H1 (cell line): ENCODE results near the gene CTDP1. TPM values are rescaled to one million over a fixed set of nuclear protein-coding genes. Genes with fewer than 3 reads are reported as not detected.

Experiments used
- CTCF ChIA-PET: fragments of 300-600 bp; sonication (Branson Sonifier 250); formaldehyde crosslinking; loops from one replicate; lab custom pipeline; 2021; ENCODE audit not compliant: partially characterized antibody; lab: Charles Lee
- POLR2A ChIA-PET: fragments of 300-600 bp; sonication (Branson Sonifier 250); formaldehyde crosslinking; loops from one replicate; lab custom pipeline; 2021; ENCODE audit warnings: inconsistent platforms; ENCODE audit not compliant: partially characterized antibody; lab: Charles Lee
- DNase-seq, 2 experiments: peaks; one replicate each; pipeline versions ENCODE4 v3.0.0 to v3.0.0-alpha.2; 2010 to 2022; ENCODE audit warnings: low spot score in 2 of 2, low read depth in 1 of 2, mixed read lengths in 1 of 2
- FAIRE-seq: peaks from 2 replicates; lab custom pipeline; 2011; peaks lifted over from hg19 to GRCh38; lab: Jason Lieb, UNC
- H2AFZ ChIP-seq: 2 replicates; pipeline ENCODE4 v1.8.1; 2012; ENCODE audit warnings: low read length, inconsistent platforms
- H2AK5ac ChIP-seq: 2 replicates; pipeline ENCODE4 v1.6.1; 2013; ENCODE audit warnings: low read depth, low read length
- H2BK120ac ChIP-seq: replicated peaks from 2 replicates; pipeline ENCODE3; 2013; ENCODE audit warnings: low read depth, low read length, inconsistent platforms
- H2BK12ac ChIP-seq: 2 replicates; pipeline ENCODE4 v1.6.1; 2013; ENCODE audit warnings: low read depth, low read length
- H2BK15ac ChIP-seq: 2 replicates; pipeline ENCODE4 v1.6.1; 2013; ENCODE audit warnings: low read length
- H2BK20ac ChIP-seq: 2 replicates; pipeline ENCODE4 v1.6.1; 2013; ENCODE audit warnings: low read length
- H2BK5ac ChIP-seq: 2 replicates; pipeline ENCODE4 v1.6.1; 2013; ENCODE audit warnings: low read depth, low read length
- H3K14ac ChIP-seq: 2 replicates; pipeline ENCODE4 v1.6.1; 2013; ENCODE audit warnings: inconsistent platforms; ENCODE audit not compliant: insufficient read length
- H3K18ac ChIP-seq: 2 replicates; pipeline ENCODE4 v1.6.1; 2013; ENCODE audit warnings: low read length; ENCODE audit errors: extremely low read depth
- H3K23ac ChIP-seq: 2 replicates; pipeline ENCODE4 v1.6.1; 2013; ENCODE audit warnings: inconsistent platforms; ENCODE audit not compliant: insufficient read length
- H3K23me2 ChIP-seq: 2 replicates; pipeline ENCODE4 v1.6.1; 2013; ENCODE audit warnings: low read depth, low read length
- H3K27ac ChIP-seq: 2 replicates; pipeline ENCODE4 v1.6.1; 2011; ENCODE audit warnings: low read depth, low read length, inconsistent platforms
- H3K27me3 ChIP-seq, 4 experiments: replicated peaks in 1 of 4; 1 replicate in 1 of 4; 2 replicates in 3 of 4; pipeline versions ENCODE4 v1.6.1 to v1.8.1; 2011 to 2013; ENCODE audit warnings: low read length in 3 of 4, mild to moderate bottlenecking in 3 of 4, inconsistent platforms in 2 of 4, mixed read lengths in 2 of 4, moderate library complexity in 1 of 4; ENCODE audit not compliant: control insufficient read depth in 3 of 4, insufficient read depth in 3 of 4; ENCODE audit errors: extremely low read depth in 1 of 4
- H3K36me3 ChIP-seq, 4 experiments: 2 replicates each; pipeline versions ENCODE4 v1.6.1 to v1.8.1; 2011 to 2013; ENCODE audit warnings: mild to moderate bottlenecking in 4 of 4, low read length in 3 of 4, moderate library complexity in 2 of 4, control low read depth in 1 of 4, inconsistent platforms in 1 of 4; ENCODE audit not compliant: insufficient read depth in 4 of 4, control insufficient read depth in 2 of 4
- H3K4ac ChIP-seq: replicated peaks from 2 replicates; pipeline ENCODE3; 2013; ENCODE audit warnings: low read length, low read depth, mixed read lengths, inconsistent platforms; ENCODE audit not compliant: insufficient read length
- H3K4me1 ChIP-seq, 4 experiments: replicated peaks in 1 of 4; 1 replicate in 1 of 4; 2 replicates in 3 of 4; pipeline versions ENCODE4 v1.6.1 to v1.8.1; 2011 to 2013; ENCODE audit warnings: low read length in 3 of 4, inconsistent platforms in 2 of 4, mixed read lengths in 1 of 4; ENCODE audit not compliant: insufficient read depth in 4 of 4, control insufficient read depth in 3 of 4
- H3K4me2 ChIP-seq, 2 experiments: 2 replicates each; pipeline versions ENCODE4 v1.6.1 to v1.8.1; 2011 to 2013; ENCODE audit warnings: low read depth in 2 of 2, low read length in 2 of 2, control low read depth in 1 of 2, inconsistent platforms in 1 of 2, mild to moderate bottlenecking in 1 of 2; ENCODE audit not compliant: insufficient read depth in 1 of 2
- H3K4me3 ChIP-seq, 4 experiments: fragments of 200-600, 300-600 bp in 1 of 4; sonication (generic), shearing (Covaris generic), sonication (Bioruptor Twin) in 1 of 4; 2 replicates each; pipeline versions ENCODE4 v1.5.1 to v1.8.1; 2011 to 2016; ENCODE audit warnings: low read length in 4 of 4, low read depth in 3 of 4, control low read depth in 2 of 4, inconsistent platforms in 2 of 4, mild to moderate bottlenecking in 2 of 4, mixed read lengths in 1 of 4, moderate library complexity in 1 of 4; ENCODE audit not compliant: insufficient read depth in 2 of 4; ENCODE audit errors: extremely low read depth in 1 of 4
- H3K56ac ChIP-seq: replicated peaks from 2 replicates; pipeline ENCODE3; 2013; ENCODE audit warnings: low read depth, mild to moderate bottlenecking, mixed read lengths, low read length, inconsistent platforms; ENCODE audit not compliant: insufficient read length
- H3K79me1 ChIP-seq: 2 replicates; pipeline ENCODE4 v1.6.1; 2013; ENCODE audit warnings: low read depth, low read length, control low read depth
- H3K79me2 ChIP-seq, 2 experiments: 2 replicates each; pipeline versions ENCODE4 v1.6.1 to v1.8.1; 2012 to 2013; ENCODE audit warnings: low read length in 2 of 2, mild to moderate bottlenecking in 2 of 2, inconsistent platforms in 1 of 2; ENCODE audit not compliant: insufficient read depth in 2 of 2, control insufficient read depth in 1 of 2
- H3K9ac ChIP-seq, 4 experiments: replicated peaks in 1 of 4; 1 replicate in 1 of 4; 2 replicates in 3 of 4; pipeline versions ENCODE4 v1.6.1 to v1.8.1; 2011 to 2013; ENCODE audit warnings: low read depth in 3 of 4, low read length in 3 of 4, control low read depth in 2 of 4, mild to moderate bottlenecking in 2 of 4, moderate library complexity in 2 of 4, inconsistent platforms in 1 of 4; ENCODE audit errors: extremely low read depth in 1 of 4
- H3K9me3 ChIP-seq, 2 experiments: 2 replicates each; pipeline versions ENCODE4 v1.6.1 to v1.8.1; 2012 to 2013; ENCODE audit warnings: mild to moderate bottlenecking in 2 of 2, moderate library complexity in 2 of 2, control low read depth in 1 of 2, inconsistent platforms in 1 of 2, low read depth in 1 of 2, low read length in 1 of 2, mixed read lengths in 1 of 2; ENCODE audit not compliant: insufficient read depth in 2 of 2
- H4K20me1 ChIP-seq, 2 experiments: replicated peaks in 1 of 2; 2 replicates each; pipeline versions ENCODE3 to v1.8.1; 2011 to 2013; ENCODE audit warnings: inconsistent platforms in 2 of 2, low read length in 2 of 2, mild to moderate bottlenecking in 1 of 2; ENCODE audit not compliant: insufficient read depth in 2 of 2, control insufficient read depth in 1 of 2
- H4K5ac ChIP-seq: 2 replicates; pipeline ENCODE4 v1.6.1; 2013; ENCODE audit warnings: low read length, low read depth, mixed read lengths, inconsistent platforms; ENCODE audit not compliant: insufficient read length
- H4K8ac ChIP-seq: 2 replicates; pipeline ENCODE4 v1.8.0; 2013; ENCODE audit warnings: mild to moderate bottlenecking, moderate library complexity, low read length, inconsistent platforms; ENCODE audit not compliant: insufficient read depth; ENCODE audit errors: extremely low read depth
- H4K91ac ChIP-seq: replicated peaks from 2 replicates; pipeline ENCODE3; 2013; ENCODE audit warnings: low read length, mixed read lengths, inconsistent platforms; ENCODE audit not compliant: insufficient read length
- CTBP2 ChIP-seq: IDR thresholded peaks from 2 replicates; pipeline ENCODE4 v1.7.0; 2011; ENCODE audit warnings: borderline replicate concordance, mild to moderate bottlenecking, moderate library complexity, mixed read lengths, low read length; ENCODE audit not compliant: insufficient read depth, insufficient read length
- GABPA ChIP-seq: IDR thresholded peaks from 2 replicates; pipeline ENCODE4 v1.6.1; 2011; ENCODE audit warnings: mild to moderate bottlenecking, low read length, moderate library complexity, borderline replicate concordance; ENCODE audit not compliant: insufficient read depth
- GTF2F1 ChIP-seq: IDR thresholded peaks from 2 replicates; pipeline ENCODE4 v1.6.1; 2012; ENCODE audit warnings: low read depth, low read length, improper control_type of control experiment, borderline replicate concordance
- KDM5A ChIP-seq: fragments of 200-600 bp; IDR thresholded peaks from 2 replicates; pipeline ENCODE4 v1.7.1; 2012; ENCODE audit warnings: mild to moderate bottlenecking, low read length, inconsistent platforms, mixed read lengths
- POU5F1 ChIP-seq: IDR thresholded peaks from 2 replicates; pipeline ENCODE4 v1.6.1; 2011; ENCODE audit warnings: low read depth, mild to moderate bottlenecking, low read length, moderate library complexity
- RNF2 ChIP-seq: fragments of 200-900, 300-1000 bp; sonication (generic); IDR thresholded peaks from 2 replicates; pipeline ENCODE4 v1.7.1; 2016; ENCODE audit warnings: borderline replicate concordance, low read depth, mild to moderate bottlenecking, antibody characterized with exemption, low read length; ENCODE audit not compliant: poor library complexity, severe bottlenecking; ENCODE audit errors: missing control alignments
- SP2 ChIP-seq: IDR thresholded peaks from 2 replicates; pipeline ENCODE4 v1.6.1; 2012; ENCODE audit warnings: mild to moderate bottlenecking, low read length, inconsistent platforms
- SP4 ChIP-seq: IDR thresholded peaks from 2 replicates; pipeline ENCODE4 v1.6.1; 2012; ENCODE audit warnings: low read length, inconsistent platforms
- TCF12 ChIP-seq: IDR thresholded peaks from 2 replicates; pipeline ENCODE4 v1.6.1; 2011; ENCODE audit warnings: low read depth, mild to moderate bottlenecking, low read length
- WGBS, 2 experiments: shearing (Covaris generic) in 1 of 2; methylation state at CpG; one replicate each; pipeline versions ENCODE4 v1.1.6 to v1.1.7; 2013 to 2015; ENCODE audit warnings: low lambda C conversion rate in 2 of 2, mixed read lengths in 2 of 2, inconsistent platforms in 1 of 2, low coverage in 1 of 2, missing lambda C conversion rate in 1 of 2; ENCODE audit not compliant: insufficient replicate concordance in 2 of 2, insufficient coverage in 1 of 2, insufficient read length in 1 of 2; ENCODE audit errors: extremely low coverage in 1 of 2, missing lambda C conversion rate in 1 of 2; 5-methylcytosine and 5-hydroxymethylcytosine counted together
- polyA plus RNA-seq, 7 experiments: library from polyadenylated mRNA; depleted of rRNA in 3 of 7; stranded (reverse) in 5 of 7; unstranded in 2 of 7; fragments of >200 nt in 5 of 7; fragments of 200-250 nt in 2 of 7; gene quantifications; 1 replicate in 5 of 7; 2 replicates in 1 of 7; 4 replicates in 1 of 7; pipeline versions ENCODE4 v1.2.1 to v1.2.3, GENCODE V29; 2011 to 2013; ENCODE audit warnings: missing spikeins in 2 of 7, mixed read lengths in 2 of 7
- total RNA-seq: library from RNA; stranded (reverse); fragmentation: NEBNext Ultra II Directional; extraction: Animal tissue kit (Norgen Biotek cat#: 25700); gene quantifications from 2 replicates; pipeline ENCODE4 v1.2.1, GENCODE V29; 2021
- TF ChIP-seq, protein P1 (sequence below): IDR thresholded peaks from 2 replicates; pipeline ENCODE4 v1.6.1; 2011; ENCODE audit warnings: low read length, improper control_type of control experiment

The CTDP1 gene
- total and polyA plus RNA-seq, 2 of the 8 experiments (the other 6 are each of a cell fraction or from before 2014, with no cell fraction given) = 16.6 to 37.0 TPM

GRCh38 chr18:79790996-79791972 lies 111.7 kb downstream of the CTDP1 start:
- WGBS, 2 experiments = 84% methylated on average over 21 of the region's 21 CpGs; no CpG with 5 or more reads in 1 of the 2 experiments
- H3K14ac ChIP-seq = no peak overlapping the region
- no peak overlapping the region for H3K56ac ChIP-seq
- H3K23me2 ChIP-seq = peaks cover 8% of the 10 kb centered on the region
- no peak overlapping the region for H3K4ac ChIP-seq
- no peak overlapping the region for H3K27ac ChIP-seq
- H2BK120ac ChIP-seq = no peak overlapping the region
- peaks cover 4% of the 10 kb centered on the region; the same call in 1 of the 2 replicates for H3K79me1 ChIP-seq
- ChIA-PET POLR2A (no interaction called here), CTCF (interaction anchor here (0.7 to 1.5 kb wide), 4 partner anchors 8 to 138 kb away, joined by 3 to 4 read pairs (median 3); no protein-coding TSS in a partner anchor)
- H3K79me2 ChIP-seq = no peaks in the 10 kb centered on the region
- no peak overlapping the region for H3K18ac ChIP-seq
- H2BK15ac ChIP-seq = no peak overlapping the region
- FAIRE-seq (no peak), DNase-seq (no peak)
- no peak overlapping the region for H3K23ac ChIP-seq
- peaks cover 0 to 5% (median 1%) of the 10 kb centered on the region in 4 experiments; a peak in 2 of 7 replicates for H3K4me1 ChIP-seq
- no peak overlapping the region for H3K9ac ChIP-seq
- no peak overlapping the region for H2AFZ ChIP-seq
- no peak overlapping the region for H4K8ac ChIP-seq
- H3K36me3 ChIP-seq = no peaks in the 10 kb centered on the region; a peak in 1 of 8 replicates
- no peak overlapping the region for H3K4me3 ChIP-seq
- H4K5ac ChIP-seq = no peak overlapping the region
- H3K4me2 ChIP-seq = no peak overlapping the region
- peaks cover 0 to 5% of the 10 kb centered on the region in 2 experiments for H4K20me1 ChIP-seq
- no peak overlapping the region for H2BK20ac ChIP-seq
- no peak overlapping the region for H2BK5ac ChIP-seq
- H3K9me3 ChIP-seq = no peaks in the 10 kb centered on the region; a peak in 1 of 4 replicates
- H3K27me3 ChIP-seq = peaks cover 19 to 45% (median 38%) of the 10 kb centered on the region in 4 experiments
- H2AK5ac ChIP-seq = no peak overlapping the region
- H2BK12ac ChIP-seq = no peak overlapping the region
- H4K91ac ChIP-seq = no peak overlapping the region
- TF ChIP-seq TCF12 = no peak
- TF ChIP-seq, protein P1, sequence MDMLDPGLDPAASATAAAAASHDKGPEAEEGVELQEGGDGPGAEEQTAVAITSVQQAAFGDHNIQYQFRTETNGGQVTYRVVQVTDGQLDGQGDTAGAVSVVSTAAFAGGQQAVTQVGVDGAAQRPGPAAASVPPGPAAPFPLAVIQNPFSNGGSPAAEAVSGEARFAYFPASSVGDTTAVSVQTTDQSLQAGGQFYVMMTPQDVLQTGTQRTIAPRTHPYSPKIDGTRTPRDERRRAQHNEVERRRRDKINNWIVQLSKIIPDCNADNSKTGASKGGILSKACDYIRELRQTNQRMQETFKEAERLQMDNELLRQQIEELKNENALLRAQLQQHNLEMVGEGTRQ = no peak
- no peak for TF ChIP-seq GTF2F1
- no peak for TF ChIP-seq SP4
- TF ChIP-seq RNF2 = no peak
- TF ChIP-seq GABPA = no peak
- no peak for TF ChIP-seq SP2
- no peak for TF ChIP-seq POU5F1
- no peak for TF ChIP-seq KDM5A
- TF ChIP-seq CTBP2 = no peak
